CD4-positive, alpha-beta T cell (primary cell): Measurements from ENCODE around the gene CLDN10. TPM values are rescaled to one million over a fixed set of nuclear protein-coding genes. Genes with fewer than 3 reads are reported as not detected.

Experiments used
- ATAC-seq: fragments of 200-7000 bp; cut with Tn5 transposase; one replicate; pipeline ENCODE4 v1.10.0; 2022; ENCODE audit warnings: mild to moderate bottlenecking; ENCODE audit not compliant: poor library complexity
- CTCF ChIA-PET: fragments of 350-600 bp; sonication (Branson Sonifier 250); formaldehyde crosslinking; loops from one replicate; lab custom pipeline; 2021; ENCODE audit warnings: antibody characterized with exemption, inconsistent platforms; lab: Charles Lee
- POLR2A ChIA-PET: fragments of 350-600 bp; sonication (Branson Sonifier 250); formaldehyde crosslinking; loops from one replicate; lab custom pipeline; 2021; ENCODE audit warnings: antibody characterized with exemption, inconsistent platforms; lab: Charles Lee
- DNase-seq, 14 experiments: peaks; one replicate each; pipeline ENCODE4 v3.0.0-alpha.2; 2013 to 2020; ENCODE audit warnings: mixed read lengths in 2 of 14
- H3K27ac ChIP-seq, 2 donors: one replicate each; pipeline versions ENCODE4 v1.5.1 to v1.7.0; 2013; ENCODE audit warnings: low read length in 2 of 2, low read depth in 1 of 2, mild to moderate bottlenecking in 1 of 2
- H3K27me3 ChIP-seq, 2 experiments: 1 replicate in 1 of 2; 2 replicates in 1 of 2; pipeline versions ENCODE4 v1.6.1 to v1.7.0; 2013; ENCODE audit warnings: low read length in 2 of 2, control low read depth in 1 of 2, mild to moderate bottlenecking in 1 of 2, moderate library complexity in 1 of 2; ENCODE audit not compliant: insufficient read depth in 2 of 2, control insufficient read depth in 1 of 2
- H3K36me3 ChIP-seq: one replicate; pipeline ENCODE4 v1.6.1; 2013; ENCODE audit warnings: low read length, control low read depth; ENCODE audit not compliant: insufficient read depth
- H3K4me1 ChIP-seq: one replicate; pipeline ENCODE4 v1.6.1; 2013; ENCODE audit warnings: low read length, control low read depth; ENCODE audit not compliant: insufficient read depth
- H3K4me3 ChIP-seq: one replicate; pipeline ENCODE4 v1.5.1; 2013; ENCODE audit warnings: mild to moderate bottlenecking, low read length, moderate library complexity
- H3K9me3 ChIP-seq, 2 experiments: 1 replicate in 1 of 2; 2 replicates in 1 of 2; pipeline versions ENCODE4 v1.6.1 to v1.7.0; 2013; ENCODE audit warnings: low read length in 2 of 2, mild to moderate bottlenecking in 2 of 2, control low read depth in 1 of 2, moderate library complexity in 1 of 2; ENCODE audit not compliant: control insufficient read depth in 1 of 2, insufficient read depth in 1 of 2
- H3K27ac Mint-ChIP-seq: one replicate; pipeline ENCODE4 v1.8.0; 2020; ENCODE audit warnings: mixed read lengths
- H3K27me3 Mint-ChIP-seq: one replicate; pipeline ENCODE4 v1.8.0; 2021; ENCODE audit warnings: mixed read lengths
- H3K36me3 Mint-ChIP-seq: one replicate; pipeline ENCODE4 v1.8.0; 2021; ENCODE audit warnings: low read depth, mixed read lengths
- H3K4me1 Mint-ChIP-seq: one replicate; pipeline ENCODE4 v1.8.0; 2021; ENCODE audit warnings: low read depth, mixed read lengths
- H3K4me3 Mint-ChIP-seq: one replicate; pipeline ENCODE4 v1.8.0; 2020; ENCODE audit warnings: mild to moderate bottlenecking, mixed read lengths
- H3K9me3 Mint-ChIP-seq: one replicate; pipeline ENCODE4 v1.8.0; 2020; ENCODE audit warnings: mixed read lengths
- intact Hi-C, 2 experiments: fragments of 100-400 bp; cut with DNase I in 1 of 2; cut with micrococcal nuclease in 1 of 2; formaldehyde crosslinking; loops; one replicate each; pipeline versions ENCODE4 v1.15.1 to v1.9.0; 2023 to 2025; cut with DNase I, micrococcal nuclease
- total RNA-seq, 174 experiments: library from RNA in 2 of 174; stranded (reverse) in 2 of 174; gene quantifications; one replicate each; pipeline ENCODE4 v1.2.3 and lab custom pipeline; 2021 to 2026
- TF ChIP-seq, protein P1 (sequence below): fragments of 200-600 bp; IDR thresholded peaks from one replicate; pipeline ENCODE4 v1.8.0; 2022; ENCODE audit warnings: antibody characterized with exemption, mild to moderate bottlenecking

CLDN10 gene
- total RNA-seq, 2 experiments from 2014 or later, result not detected

DNA sequence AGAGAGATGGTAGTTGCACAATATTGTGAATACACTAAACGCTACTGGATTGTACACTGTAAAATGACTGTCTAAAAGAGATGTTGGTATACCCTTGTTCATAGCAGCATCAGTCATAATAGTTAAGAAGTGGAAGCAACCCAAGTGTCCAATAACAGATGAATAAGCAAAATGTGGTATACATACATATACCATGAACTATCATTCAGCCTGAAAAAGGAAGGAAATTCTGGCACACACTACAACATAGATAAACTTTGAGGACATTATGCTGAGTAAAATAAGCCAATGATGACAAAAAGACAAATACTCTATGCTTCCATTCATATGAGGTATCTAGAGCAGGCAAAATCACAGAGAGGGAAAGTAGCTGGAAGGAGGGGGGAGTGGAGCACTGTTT, 76.0 kb downstream of the CLDN10 start:
- Histone ChIP-seq H3K27ac (no peak overlapping the region), H3K27me3 (no peaks in the 10 kb centered on the region), H3K4me1 (no peaks in the 10 kb centered on the region), H3K4me3 (no peak overlapping the region), H3K36me3 (no peaks in the 10 kb centered on the region), H3K9me3 (no peaks in the 10 kb centered on the region)
- ChIA-PET CTCF (no interaction called here), POLR2A (no interaction called here)
- DNase-seq, result no peak
- intact Hi-C loops, result loop anchor here in 1 of 2 experiments (10.0 kb wide), 1 partner anchor 1396 kb away; no protein-coding TSS in a partner anchor
- Mint-ChIP-seq H3K4me3 (no peak overlapping the region), H3K27me3 (peaks cover 29% of the 10 kb centered on the region), H3K4me1 (no peaks in the 10 kb centered on the region), H3K27ac (no peak overlapping the region), H3K9me3 (no peaks in the 10 kb centered on the region), H3K36me3 (no peaks in the 10 kb centered on the region)
- TF ChIP-seq, protein P1, sequence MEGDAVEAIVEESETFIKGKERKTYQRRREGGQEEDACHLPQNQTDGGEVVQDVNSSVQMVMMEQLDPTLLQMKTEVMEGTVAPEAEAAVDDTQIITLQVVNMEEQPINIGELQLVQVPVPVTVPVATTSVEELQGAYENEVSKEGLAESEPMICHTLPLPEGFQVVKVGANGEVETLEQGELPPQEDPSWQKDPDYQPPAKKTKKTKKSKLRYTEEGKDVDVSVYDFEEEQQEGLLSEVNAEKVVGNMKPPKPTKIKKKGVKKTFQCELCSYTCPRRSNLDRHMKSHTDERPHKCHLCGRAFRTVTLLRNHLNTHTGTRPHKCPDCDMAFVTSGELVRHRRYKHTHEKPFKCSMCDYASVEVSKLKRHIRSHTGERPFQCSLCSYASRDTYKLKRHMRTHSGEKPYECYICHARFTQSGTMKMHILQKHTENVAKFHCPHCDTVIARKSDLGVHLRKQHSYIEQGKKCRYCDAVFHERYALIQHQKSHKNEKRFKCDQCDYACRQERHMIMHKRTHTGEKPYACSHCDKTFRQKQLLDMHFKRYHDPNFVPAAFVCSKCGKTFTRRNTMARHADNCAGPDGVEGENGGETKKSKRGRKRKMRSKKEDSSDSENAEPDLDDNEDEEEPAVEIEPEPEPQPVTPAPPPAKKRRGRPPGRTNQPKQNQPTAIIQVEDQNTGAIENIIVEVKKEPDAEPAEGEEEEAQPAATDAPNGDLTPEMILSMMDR, result no peak
- no peak for ATAC-seq

DNA sequence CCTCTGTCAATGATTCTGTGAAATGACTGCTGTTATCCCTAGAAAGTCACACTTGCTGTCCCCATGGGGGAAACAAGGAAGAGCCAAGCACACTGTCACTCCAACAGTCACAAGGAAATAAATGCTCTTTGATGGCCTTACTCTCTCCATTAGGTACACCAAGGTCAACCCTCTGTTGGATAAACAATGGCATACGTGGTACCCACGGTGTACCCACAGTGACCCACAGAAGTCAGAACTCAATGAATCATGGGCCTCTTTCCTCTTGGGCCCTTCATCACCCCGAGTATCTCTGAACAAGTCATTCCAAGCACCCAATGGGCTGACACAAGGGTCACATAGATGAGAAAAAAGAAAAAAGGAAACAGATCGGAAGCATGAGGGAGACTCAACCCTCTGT, 76.6 kb downstream of the CLDN10 start:
- intact Hi-C loops, result loop anchor here in 1 of 2 experiments (10.0 kb wide), 1 partner anchor 1396 kb away; no protein-coding TSS in a partner anchor
- no peaks in the 10 kb centered on the region for H3K9me3 ChIP-seq
- H3K27me3 ChIP-seq, result no peaks in the 10 kb centered on the region
- ChIA-PET CTCF (no interaction called here), POLR2A (no interaction called here)
- no peaks in the 10 kb centered on the region for H3K36me3 Mint-ChIP-seq
- H3K27me3 Mint-ChIP-seq, result peaks cover 29% of the 10 kb centered on the region
- H3K27ac ChIP-seq, result no peak overlapping the region
- no peak overlapping the region for H3K4me3 ChIP-seq
- no peaks in the 10 kb centered on the region for H3K4me1 Mint-ChIP-seq
- no peak overlapping the region for H3K27ac Mint-ChIP-seq
- H3K9me3 Mint-ChIP-seq, result no peaks in the 10 kb centered on the region
- DNase-seq (no peak), ATAC-seq (no peak)
- no peaks in the 10 kb centered on the region for H3K4me1 ChIP-seq
- no peaks in the 10 kb centered on the region for H3K36me3 ChIP-seq
- no peak overlapping the region for H3K4me3 Mint-ChIP-seq
- TF ChIP-seq, protein P1, result no peak

Other genes with a start within 250 kb of the CLDN10 start
- not detected for gene DZIP1, start 92.0 kb downstream of the CLDN10 start, total RNA-seq
- 10 to 100 TPM; 17.6 to 17.7 TPM for gene DNAJC3, start 124.4 kb downstream of the CLDN10 start, total RNA-seq